ENCODE measurements around the gene CEP112. TPM values are rescaled to one million over a fixed set of nuclear protein-coding genes. Genes with fewer than 3 reads are reported as not detected.

The CEP112 gene
- total RNA-seq, 1 donor from 2014 or later, result 24.5 TPM

GRCh38 chr17:66135896-66136295, 56.0 kb downstream of the CEP112 start:
- DNase-seq (ENCODE audit: low read depth, low spot score), result no peak
- TF ChIP-seq CTCF (conservative IDR thresholded peaks at IDR 0.05), result no peak
- no peaks in the 10 kb centered on the region for H3K27me3 Mint-ChIP-seq (ENCODE audit: low read depth)
- no peak overlapping the region for H3K27ac Mint-ChIP-seq (ENCODE audit: unreplicated experiment)
- peaks cover 7% of the 10 kb centered on the region for H3K9me3 Mint-ChIP-seq
- H3K4me3 Mint-ChIP-seq, result no peak overlapping the region
- H3K36me3 Mint-ChIP-seq (ENCODE audit: low read depth), result peaks cover 30% of the 10 kb centered on the region
- H3K4me1 Mint-ChIP-seq, result no peaks in the 10 kb centered on the region

GRCh38 chr17:66135219-66135618, 56.7 kb downstream of the CEP112 start:
- H3K27ac Mint-ChIP-seq (ENCODE audit: unreplicated experiment), result no peak overlapping the region
- no peak overlapping the region for H3K4me3 Mint-ChIP-seq
- H3K36me3 Mint-ChIP-seq (ENCODE audit: low read depth), result peaks cover 32% of the 10 kb centered on the region
- H3K9me3 Mint-ChIP-seq, result peaks cover 7% of the 10 kb centered on the region
- no peak for DNase-seq (ENCODE audit: low read depth, low spot score)
- no peaks in the 10 kb centered on the region for H3K27me3 Mint-ChIP-seq (ENCODE audit: low read depth)
- TF ChIP-seq CTCF (conservative IDR thresholded peaks at IDR 0.05), result no peak
- no peaks in the 10 kb centered on the region for H3K4me1 Mint-ChIP-seq

- no peaks in the 10 kb centered on the region for H3K27me3 Mint-ChIP-seq (ENCODE audit: low read depth)
- no peaks in the 10 kb centered on the region for H3K9me3 Mint-ChIP-seq
- no peak for TF ChIP-seq CTCF (conservative IDR thresholded peaks at IDR 0.05)
- H3K4me3 Mint-ChIP-seq, result no peak overlapping the region
- H3K36me3 Mint-ChIP-seq (ENCODE audit: low read depth), result peaks cover 9% of the 10 kb centered on the region
- no peak for DNase-seq (ENCODE audit: low read depth, low spot score)
- peaks cover 5% of the 10 kb centered on the region for H3K4me1 Mint-ChIP-seq
- no peak overlapping the region for H3K27ac Mint-ChIP-seq (ENCODE audit: unreplicated experiment)
Measured at GRCh38 chr17:66129759-66130158, 62.2 kb downstream of the CEP112 start.

- Mint-ChIP-seq H3K27me3 (ENCODE audit: low read depth) (no peaks in the 10 kb centered on the region), H3K36me3 (ENCODE audit: low read depth) (peaks cover 30% of the 10 kb centered on the region), H3K4me1 (peaks cover 5% of the 10 kb centered on the region), H3K9me3 (peaks cover 2% of the 10 kb centered on the region), H3K4me3 (no peak overlapping the region), H3K27ac (ENCODE audit: unreplicated experiment) (no peak overlapping the region)
- no peak for DNase-seq (ENCODE audit: low read depth, low spot score)
- TF ChIP-seq CTCF (conservative IDR thresholded peaks at IDR 0.05), result no peak
Measured at GRCh38 chr17:66126231-66126630, 65.7 kb downstream of the CEP112 start.

GRCh38 chr17:66123163-66123562, 68.8 kb downstream of the CEP112 start:
- Mint-ChIP-seq H3K36me3 (ENCODE audit: low read depth) (peaks cover 36% of the 10 kb centered on the region), H3K4me1 (peaks cover 5% of the 10 kb centered on the region), H3K27me3 (ENCODE audit: low read depth) (no peaks in the 10 kb centered on the region), H3K4me3 (no peak overlapping the region), H3K27ac (ENCODE audit: unreplicated experiment) (no peak overlapping the region), H3K9me3 (peaks cover 2% of the 10 kb centered on the region)
- DNase-seq (ENCODE audit: low read depth, low spot score), result no peak
- TF ChIP-seq CTCF (conservative IDR thresholded peaks at IDR 0.05), result no peak

GRCh38 chr17:66115246-66115645, 76.7 kb downstream of the CEP112 start:
- no peaks in the 10 kb centered on the region for H3K4me1 Mint-ChIP-seq
- H3K27ac Mint-ChIP-seq (ENCODE audit: unreplicated experiment), result no peak overlapping the region
- no peak overlapping the region for H3K4me3 Mint-ChIP-seq
- no peaks in the 10 kb centered on the region for H3K27me3 Mint-ChIP-seq (ENCODE audit: low read depth)
- no peak for TF ChIP-seq CTCF (conservative IDR thresholded peaks at IDR 0.05)
- no peak for DNase-seq (ENCODE audit: low read depth, low spot score)
- H3K9me3 Mint-ChIP-seq, result peaks cover 20% of the 10 kb centered on the region
- H3K36me3 Mint-ChIP-seq (ENCODE audit: low read depth), result peaks cover 30% of the 10 kb centered on the region

Measured in neural crest cell (in vitro differentiated cells).